H1 (cell line): Measurements from ENCODE around the gene GSTM2.

Experiments
- CHD2 ChIP-seq: IDR thresholded peaks from 2 replicates; pipeline ENCODE4 v1.6.1; 2012; ENCODE audit warnings: low read length, improper control_type of control experiment
- CTCF ChIP-seq, 3 experiments: IDR thresholded peaks; 1 replicate in 2 of 3; 2 replicates in 1 of 3; pipeline versions ENCODE4 v1.5.1 to v1.6.1; 2011; ENCODE audit warnings: low read length in 3 of 3, mild to moderate bottlenecking in 3 of 3, inconsistent platforms in 2 of 3, low read depth in 1 of 3, moderate library complexity in 1 of 3; ENCODE audit not compliant: insufficient read depth in 1 of 3; ENCODE audit errors: control extremely low read depth in 1 of 3
- EZH2 ChIP-seq: fragments of 200-600 bp; sonication (generic); IDR thresholded peaks from 2 replicates; pipeline ENCODE4 v1.7.1; 2012; ENCODE audit warnings: low read depth, mild to moderate bottlenecking, moderate library complexity, low read length, inconsistent platforms; ENCODE audit not compliant: severe bottlenecking
- NRF1 ChIP-seq: IDR thresholded peaks from 2 replicates; pipeline ENCODE4 v1.6.1; 2011; ENCODE audit warnings: mild to moderate bottlenecking, low read depth, low read length, improper control_type of control experiment
- PHF8 ChIP-seq: fragments of 200-600 bp; sonication (generic); conservative IDR thresholded peaks from 2 replicates; pipeline ENCODE4 v1.7.1; 2012; ENCODE audit warnings: low read depth, mild to moderate bottlenecking, inconsistent platforms, low read length, moderate library complexity
- POLR2A ChIP-seq, 2 experiments: IDR thresholded peaks; 1 replicate in 1 of 2; 2 replicates in 1 of 2; pipeline ENCODE4 v1.6.1; 2011; ENCODE audit warnings: low read depth in 2 of 2, low read length in 2 of 2, mild to moderate bottlenecking in 2 of 2; ENCODE audit errors: control extremely low read depth in 1 of 2
- RNF2 ChIP-seq: fragments of 200-900, 300-1000 bp; sonication (generic); IDR thresholded peaks from 2 replicates; pipeline ENCODE4 v1.7.1; 2016; ENCODE audit warnings: borderline replicate concordance, low read depth, mild to moderate bottlenecking, antibody characterized with exemption, low read length; ENCODE audit not compliant: poor library complexity, severe bottlenecking; ENCODE audit errors: missing control alignments
- SP2 ChIP-seq: IDR thresholded peaks from 2 replicates; pipeline ENCODE4 v1.6.1; 2012; ENCODE audit warnings: mild to moderate bottlenecking, low read length, inconsistent platforms
- TEAD4 ChIP-seq: IDR thresholded peaks from 2 replicates; pipeline ENCODE4 v1.6.1; 2012; ENCODE audit warnings: low read depth, low read length, inconsistent platforms, mixed read lengths
- USF2 ChIP-seq: IDR thresholded peaks from 2 replicates; pipeline ENCODE4 v1.6.1; 2011; ENCODE audit warnings: low read length, improper control_type of control experiment

GRCh38 chr1:109716570-109717090, 48.8 kb downstream of the GSTM2 start:
- no peak for TF ChIP-seq POLR2A (IDR thresholded peaks at IDR 0.05; ENCODE audit: control extremely low read depth in 1 of 2, low read depth in 2 of 2, low read length in 2 of 2)
- TF ChIP-seq TEAD4: no peak
- no peak for TF ChIP-seq SP2
- TF ChIP-seq CHD2: no peak
- TF ChIP-seq CTCF (IDR thresholded peaks at IDR 0.05; ENCODE audit: control extremely low read depth in 1 of 3, insufficient read depth in 1 of 3, low read depth in 1 of 3, low read length in 3 of 3): no peak
- no peak for TF ChIP-seq RNF2
- no peak for TF ChIP-seq PHF8
- TF ChIP-seq EZH2: no peak
- TF ChIP-seq USF2: no peak
- TF ChIP-seq NRF1: no peak
